Placental epithelial cell (primary cell): ENCODE measurements around the gene PRELID1. TPM values are rescaled to one million over a fixed set of nuclear protein-coding genes. Genes with fewer than 3 reads are reported as not detected.

ENCODE experiments used
- total RNA-seq: library from RNA; depleted of rRNA; stranded (reverse); fragments of >200 nt; gene quantifications from 2 replicates; pipeline ENCODE4 v1.2.3, GENCODE V29; 2012

The PRELID1 gene
- 49.9 and 145 TPM in 2 replicates for total RNA-seq

DNA sequence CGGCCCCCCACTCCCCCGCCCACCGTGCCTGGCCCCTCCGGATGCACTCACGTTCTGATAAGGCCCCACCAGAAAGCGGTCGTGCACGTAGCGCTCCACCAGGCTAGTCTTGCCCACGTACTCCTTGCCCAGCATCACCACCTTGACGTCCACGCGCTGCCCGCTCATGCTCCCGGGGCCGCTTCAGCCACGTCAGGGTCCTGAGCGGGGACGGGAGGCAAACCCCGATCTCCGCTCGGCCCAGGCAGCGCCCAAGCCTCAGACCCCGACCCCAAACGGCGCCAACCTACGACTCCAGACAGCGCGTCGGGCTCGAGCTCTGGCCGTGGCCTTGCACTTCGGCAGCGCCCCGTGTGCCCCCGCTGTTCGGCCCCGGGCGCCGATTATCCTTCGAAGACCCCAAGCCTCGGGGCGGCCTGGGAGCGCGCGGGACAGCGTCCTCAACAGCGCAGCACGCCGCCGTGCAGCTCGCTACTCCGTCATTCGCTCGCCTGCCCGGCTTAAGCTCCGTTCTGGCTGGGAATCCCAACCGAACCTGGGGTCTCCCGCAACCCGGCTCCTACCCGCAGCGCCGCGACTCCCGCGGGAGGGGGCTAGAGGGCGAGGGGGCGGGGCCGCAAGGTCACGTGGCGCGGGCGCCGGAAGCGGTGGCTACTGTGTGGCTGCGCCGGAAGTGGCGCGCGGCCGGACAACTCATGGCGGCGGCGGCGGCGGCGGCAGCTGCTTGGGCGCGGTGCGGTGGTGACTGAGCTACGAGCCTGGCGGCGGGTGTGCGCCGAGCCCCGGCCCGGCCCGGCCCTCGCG lies at the start of gene PRELID1, which contains the start of gene RAB24:
Gene PRELID1, plus strand, starts transcription at position 679 of the 804 bp plus-strand sequence. CDS start 187 bp downstream, outside the sequence.
Gene RAB24, minus strand, starts transcription at position 599 of the 804 bp plus-strand sequence. Its CDS starts 431 bp downstream, at position 168.

GRCh38 chr5:177311723-177312648 lies 8.4 kb downstream of the PRELID1 start, which contains the start of gene MXD3:
Gene MXD3, minus strand, starts transcription at chr5:177311898. Its CDS starts 68 bp downstream, at chr5:177311830.

GRCh38 chr5:177351392-177352329 lies 48.1 kb downstream of the PRELID1 start, which contains the start of gene LMAN2:
Gene LMAN2, minus strand, starts transcription at chr5:177351668. Its CDS starts 21 bp downstream, at chr5:177351647.

Other genes with a start within 250 kb of the PRELID1 start
- gene FGFR4, start 216.9 kb upstream of the PRELID1 start, total RNA-seq: 2.4 and 6.4 TPM in 2 replicates
- 60.5 and 61.5 TPM in 2 replicates for gene NSD1, start 170.0 kb upstream of the PRELID1 start, total RNA-seq
- 10.3 and 36.9 TPM in 2 replicates for gene RAB24, start 80 bp upstream of the PRELID1 start, total RNA-seq
- 5.1 and 7.9 TPM in 2 replicates for gene MXD3, start 8.1 kb downstream of the PRELID1 start, total RNA-seq
- gene LMAN2, start 47.9 kb downstream of the PRELID1 start, total RNA-seq: 281 and 306 TPM in 2 replicates
- 11.5 and 17.3 TPM in 2 replicates for gene RGS14, start 54.1 kb downstream of the PRELID1 start, total RNA-seq
- 0.11 and 0.39 TPM in 2 replicates for gene SLC34A1, start 80.6 kb downstream of the PRELID1 start, total RNA-seq
- gene PFN3, start 96.9 kb downstream of the PRELID1 start, total RNA-seq: not detected in 2 replicates
- gene F12, start 105.8 kb downstream of the PRELID1 start, total RNA-seq: 3.0 and 7.9 TPM in 2 replicates
- 16.5 and 21.5 TPM in 2 replicates for gene GRK6, start 122.9 kb downstream of the PRELID1 start, total RNA-seq
- 0.98 and 1.2 TPM in 2 replicates for gene PRR7, start 143.0 kb downstream of the PRELID1 start, total RNA-seq
- gene DBN1, start 169.8 kb downstream of the PRELID1 start, total RNA-seq: 287 and 442 TPM in 2 replicates
- gene PDLIM7, start 193.8 kb downstream of the PRELID1 start, total RNA-seq: 96.6 and 243 TPM in 2 replicates
- 1.4 and 3.5 TPM in 2 replicates for gene DOK3, start 206.0 kb downstream of the PRELID1 start, total RNA-seq
- 62.4 and 88.9 TPM in 2 replicates for gene DDX41, start 213.2 kb downstream of the PRELID1 start, total RNA-seq